ENCODE measurements around the gene FBXO10. TPM values are rescaled to one million over a fixed set of nuclear protein-coding genes. Genes with fewer than 3 reads are reported as not detected.

FBXO10 gene
- total and polyA plus RNA-seq, 11 donors, result 2.4 to 9.8 (median 6.7) TPM

DNA sequence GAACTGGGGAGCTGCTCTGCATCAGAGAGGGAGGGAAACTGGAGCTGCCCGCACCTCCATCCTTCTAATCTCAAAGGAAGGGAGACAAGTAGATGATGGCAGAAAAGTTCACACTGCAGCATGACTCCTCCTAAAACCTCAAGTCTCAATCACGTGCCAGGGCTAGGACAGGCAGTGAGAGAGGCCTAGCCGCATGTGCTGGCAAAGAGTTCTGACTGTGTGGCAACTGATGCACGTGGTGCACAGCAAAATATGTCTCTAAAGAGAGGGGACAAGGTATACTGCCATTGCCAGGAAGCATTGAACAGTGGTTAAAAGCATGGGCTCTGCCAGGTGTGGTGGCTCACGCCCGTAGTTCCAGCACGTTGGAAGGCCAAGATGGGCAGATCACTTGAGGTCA, 38.1 kb downstream of the FBXO10 start:
- Histone ChIP-seq H3K4me3 (no peak overlapping the region), H3K27ac (no peak overlapping the region), H3K27me3 (no peaks in the 10 kb centered on the region), H3K4me1 (peaks cover 0 to 9% (median 0%) of the 10 kb centered on the region in 12 donors), H3K36me3 (peaks cover 0 to 59% (median 33%) of the 10 kb centered on the region in 9 donors), H3K9me3 (no peaks in the 10 kb centered on the region)
- WGBS, 4 donors, result 90 to 96% (median 94%) methylated on average over 7 of the region's 7 CpGs
- no peak for ATAC-seq
- no peak for TF ChIP-seq POLR2A (IDR thresholded peaks at IDR 0.05)
- TF ChIP-seq, protein P1, sequence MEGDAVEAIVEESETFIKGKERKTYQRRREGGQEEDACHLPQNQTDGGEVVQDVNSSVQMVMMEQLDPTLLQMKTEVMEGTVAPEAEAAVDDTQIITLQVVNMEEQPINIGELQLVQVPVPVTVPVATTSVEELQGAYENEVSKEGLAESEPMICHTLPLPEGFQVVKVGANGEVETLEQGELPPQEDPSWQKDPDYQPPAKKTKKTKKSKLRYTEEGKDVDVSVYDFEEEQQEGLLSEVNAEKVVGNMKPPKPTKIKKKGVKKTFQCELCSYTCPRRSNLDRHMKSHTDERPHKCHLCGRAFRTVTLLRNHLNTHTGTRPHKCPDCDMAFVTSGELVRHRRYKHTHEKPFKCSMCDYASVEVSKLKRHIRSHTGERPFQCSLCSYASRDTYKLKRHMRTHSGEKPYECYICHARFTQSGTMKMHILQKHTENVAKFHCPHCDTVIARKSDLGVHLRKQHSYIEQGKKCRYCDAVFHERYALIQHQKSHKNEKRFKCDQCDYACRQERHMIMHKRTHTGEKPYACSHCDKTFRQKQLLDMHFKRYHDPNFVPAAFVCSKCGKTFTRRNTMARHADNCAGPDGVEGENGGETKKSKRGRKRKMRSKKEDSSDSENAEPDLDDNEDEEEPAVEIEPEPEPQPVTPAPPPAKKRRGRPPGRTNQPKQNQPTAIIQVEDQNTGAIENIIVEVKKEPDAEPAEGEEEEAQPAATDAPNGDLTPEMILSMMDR (IDR thresholded peaks at IDR 0.05), result no peak
- intact Hi-C loops (cut with DNase I), result no loop called here
- DNase-seq, result no peak

DNA sequence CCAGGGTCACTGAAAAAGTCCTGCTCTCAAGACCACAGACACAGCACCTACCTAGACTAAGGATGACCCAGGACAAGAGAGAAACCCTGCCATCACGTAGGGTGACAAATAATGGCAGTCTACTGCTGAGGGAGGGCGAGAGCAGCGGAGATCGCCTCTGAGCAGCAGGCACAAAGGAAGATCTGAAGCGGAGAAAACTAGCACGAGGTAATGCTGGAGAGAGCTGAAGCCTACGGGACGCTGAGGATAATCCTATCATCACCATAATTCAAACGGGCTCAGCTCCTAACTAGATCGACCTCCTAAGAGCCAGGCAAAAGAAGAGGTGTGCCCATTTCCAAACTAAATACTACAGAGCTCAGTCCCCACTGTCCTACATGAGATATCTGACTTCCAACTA, 41.3 kb downstream of the FBXO10 start:
- WGBS, 4 donors, result 76 to 79% (median 78%) methylated on average over 10 of the region's 10 CpGs
- intact Hi-C loops (cut with DNase I), result no loop called here

DNA sequence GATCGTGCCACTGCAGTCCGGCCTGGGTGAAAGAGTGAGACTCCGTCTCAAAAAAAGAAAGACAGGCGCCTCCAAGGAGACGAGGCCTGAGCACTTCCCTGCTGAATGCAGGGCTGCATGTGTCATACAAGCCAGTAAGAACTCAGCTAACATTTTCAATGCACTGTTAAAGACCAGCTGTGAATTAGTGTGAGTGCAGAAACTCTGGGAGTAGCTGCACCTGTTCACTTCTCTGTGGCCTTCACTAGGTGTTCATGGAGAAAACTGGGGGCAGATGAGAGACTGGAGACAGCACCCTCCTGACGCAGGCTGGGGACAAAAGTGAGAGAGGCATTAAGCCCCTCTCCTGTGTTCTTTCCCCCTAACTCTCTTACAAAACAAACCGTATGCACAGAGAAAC, 41.8 kb downstream of the FBXO10 start:
- 89 to 91% (median 91%) methylated on average over 7 of the region's 7 CpGs for WGBS, 4 donors
- H3K36me3 ChIP-seq, result peaks cover 0 to 66% (median 41%) of the 10 kb centered on the region in 9 donors
- no peak overlapping the region for H3K27ac ChIP-seq

More for the DNA sequence above, 41.3 kb downstream of the FBXO10 start:
- TF ChIP-seq, protein P1 (IDR thresholded peaks at IDR 0.05), result no peak
- TF ChIP-seq POLR2A (IDR thresholded peaks at IDR 0.05), result no peak
- no peak for DNase-seq
- ATAC-seq, result no peak
- H3K36me3 ChIP-seq, result peaks cover 0 to 68% (median 41%) of the 10 kb centered on the region in 9 donors
- no peak overlapping the region for H3K4me3 ChIP-seq
- no peak overlapping the region for H3K27ac ChIP-seq
- no peaks in the 10 kb centered on the region for H3K27me3 ChIP-seq
- H3K9me3 ChIP-seq, result no peaks in the 10 kb centered on the region
- H3K4me1 ChIP-seq, result no peaks in the 10 kb centered on the region

DNA sequence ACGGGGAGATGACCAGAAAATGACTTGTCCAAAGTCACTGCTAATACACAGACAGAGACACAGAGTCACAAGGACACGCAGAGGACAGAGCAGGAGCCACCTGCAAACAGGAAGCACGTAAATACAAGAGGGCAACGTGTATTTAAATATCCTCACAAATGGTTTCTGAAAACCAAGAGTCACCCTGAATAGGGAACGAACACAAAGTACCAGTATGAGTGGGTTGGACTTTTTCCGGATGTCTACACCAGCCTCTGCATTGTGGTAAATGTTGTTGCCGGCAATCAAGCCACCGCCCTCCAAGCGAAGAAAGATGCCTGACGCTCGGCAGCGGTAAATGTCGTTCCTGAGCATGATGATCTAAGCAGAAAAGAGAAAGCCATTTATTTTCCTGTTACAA, 44.5 kb downstream of the FBXO10 start:
- Histone ChIP-seq H3K27me3 (no peaks in the 10 kb centered on the region), H3K36me3 (peaks cover 0 to 59% (median 36%) of the 10 kb centered on the region in 9 donors), H3K27ac (peak overlapping the region in 1 of 12 donors; percentile 47), H3K9me3 (no peaks in the 10 kb centered on the region), H3K4me1 (no peaks in the 10 kb centered on the region), H3K4me3 (no peak overlapping the region)
- ATAC-seq, result no peak
- TF ChIP-seq, protein P1 (IDR thresholded peaks at IDR 0.05), result no peak
- TF ChIP-seq POLR2A (IDR thresholded peaks at IDR 0.05), result no peak
- WGBS, 4 donors, result 95 to 97% (median 96%) methylated on average over 13 of the region's 13 CpGs
- intact Hi-C loops (cut with DNase I), result no loop called here
- DNase-seq, result no peak

More for the DNA sequence above, 41.8 kb downstream of the FBXO10 start:
- H3K4me1 ChIP-seq, result no peaks in the 10 kb centered on the region
- no peaks in the 10 kb centered on the region for H3K9me3 ChIP-seq
- H3K27me3 ChIP-seq, result no peaks in the 10 kb centered on the region
- intact Hi-C loops (cut with DNase I), result no loop called here
- no peak for DNase-seq
- no peak overlapping the region for H3K4me3 ChIP-seq
- peak in 1 of 4 donors; percentile 15 for ATAC-seq
- TF ChIP-seq, protein P1 (IDR thresholded peaks at IDR 0.05), result no peak
- no peak for TF ChIP-seq POLR2A (IDR thresholded peaks at IDR 0.05)

Measured in heart left ventricle (tissue), 16 donors.